Measurements from ENCODE around the gene RHOC.

DNA sequence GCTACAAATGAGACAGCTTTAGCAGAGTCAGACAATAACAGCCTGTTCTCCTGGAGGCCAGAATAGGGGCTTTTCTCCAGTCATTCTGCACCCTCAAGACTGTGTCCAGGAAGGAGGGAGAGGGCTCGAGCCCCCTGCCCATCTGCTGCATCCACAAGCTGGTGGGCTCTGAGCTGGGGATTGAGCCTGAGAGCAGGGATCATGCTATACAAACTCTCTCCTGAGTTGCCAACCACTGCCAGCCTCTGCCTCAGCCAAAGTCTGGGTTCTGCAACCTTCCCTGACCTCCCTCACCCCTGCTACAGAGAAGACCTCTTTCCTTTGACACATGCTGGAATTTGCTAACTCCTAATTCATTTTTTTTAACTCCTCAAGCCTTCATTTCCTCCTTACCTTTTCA lies 23.0 kb upstream of the RHOC start:
- TF ChIP-seq POLR2A (IDR thresholded peaks at IDR 0.05): no peak
- TF ChIP-seq CTCF (IDR thresholded peaks at IDR 0.05): no peak

All from Peyer's patch (tissue), 4 donors.